DMS53 treated with DMSO at 0.1 percent for 48 hours (cell line): ENCODE results near the gene NCKAP5.

ENCODE experiments used
- DNase-seq: peaks from one replicate; lab custom pipeline; 2025; ENCODE audit not compliant: unreplicated experiment; lab: John Stamatoyannopoulos, UW

Gene NCKAP5

GRCh38 chr2:132692816-132693215 lies 875.4 kb downstream of the NCKAP5 start:
- no peak for DNase-seq

- no peak for DNase-seq
Observed at GRCh38 chr2:132691556-132691955, 876.7 kb downstream of the NCKAP5 start.

GRCh38 chr2:132690664-132691303 lies 877.5 kb downstream of the NCKAP5 start:
- no peak for DNase-seq

- no peak for DNase-seq
Observed at GRCh38 chr2:132681766-132682165, 886.5 kb downstream of the NCKAP5 start.

- DNase-seq, result no peak
Observed at GRCh38 chr2:132680544-132680943, 887.7 kb downstream of the NCKAP5 start.

- DNase-seq, result no peak
Observed at GRCh38 chr2:132678483-132678882, 889.8 kb downstream of the NCKAP5 start.

GRCh38 chr2:132677661-132678060 lies 890.6 kb downstream of the NCKAP5 start:
- DNase-seq, result no peak

- no peak for DNase-seq
Observed at GRCh38 chr2:132676999-132677398, 891.3 kb downstream of the NCKAP5 start.

GRCh38 chr2:132671151-132671835 lies 897.0 kb downstream of the NCKAP5 start:
- no peak for DNase-seq

GRCh38 chr2:132670496-132671150 lies 897.6 kb downstream of the NCKAP5 start:
- no peak for DNase-seq

- no peak for DNase-seq
Observed at GRCh38 chr2:132669908-132670495, 898.3 kb downstream of the NCKAP5 start, which contains the start of gene LYPD1. LYPD1 (minus strand) TSS chr2:132670205; CDS start chr2:132669932, 273 bp downstream.

GRCh38 chr2:132668987-132669907 lies 899.0 kb downstream of the NCKAP5 start:
- DNase-seq, result no peak

- no peak for DNase-seq
Observed at GRCh38 chr2:132668189-132668823, 900.0 kb downstream of the NCKAP5 start.

GRCh38 chr2:132667706-132668105 lies 900.6 kb downstream of the NCKAP5 start:
- no peak for DNase-seq

GRCh38 chr2:132665401-132666140 lies 902.7 kb downstream of the NCKAP5 start:
- DNase-seq, result no peak

- no peak for DNase-seq
Observed at GRCh38 chr2:132664096-132664495, 904.2 kb downstream of the NCKAP5 start.

- no peak for DNase-seq
Observed at GRCh38 chr2:132662732-132663131, 905.5 kb downstream of the NCKAP5 start.

- DNase-seq, result no peak
Observed at GRCh38 chr2:132659331-132659730, 908.9 kb downstream of the NCKAP5 start.

GRCh38 chr2:132656266-132656975 lies 911.8 kb downstream of the NCKAP5 start:
- no peak for DNase-seq
